ENCODE data around the gene ANXA6.
"Not testable (repeated sequence)": the region's sequence is repeated elsewhere in the genome, so short reads cannot be mapped to it uniquely, and the experiment has no call there.

ANXA6 gene

GRCh38 chr5:151180291-151180690, 22.7 kb upstream of the ANXA6 start:
- DNase-seq: no peak

DNA sequence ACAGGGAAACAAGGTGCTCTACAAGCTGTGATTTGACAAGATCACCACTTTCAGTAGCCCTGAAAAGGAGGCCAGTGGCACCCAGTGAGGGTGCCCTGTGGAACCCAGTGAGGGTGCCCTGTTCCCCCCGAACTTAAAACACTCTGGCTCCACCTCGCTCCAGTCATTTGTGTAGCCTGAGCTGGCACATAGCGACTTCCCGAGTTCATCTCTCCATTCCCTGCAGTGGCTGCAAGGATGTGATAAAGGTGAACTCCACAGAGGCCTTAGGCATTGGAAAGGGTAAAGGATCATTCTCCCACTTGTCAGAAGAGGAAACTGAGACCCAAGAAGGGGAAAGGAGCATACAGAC, 21.9 kb upstream of the ANXA6 start:
- DNase-seq: no peak

GRCh38 chr5:151178777-151179488, 21.4 kb upstream of the ANXA6 start:
- DNase-seq: no peak

DNA sequence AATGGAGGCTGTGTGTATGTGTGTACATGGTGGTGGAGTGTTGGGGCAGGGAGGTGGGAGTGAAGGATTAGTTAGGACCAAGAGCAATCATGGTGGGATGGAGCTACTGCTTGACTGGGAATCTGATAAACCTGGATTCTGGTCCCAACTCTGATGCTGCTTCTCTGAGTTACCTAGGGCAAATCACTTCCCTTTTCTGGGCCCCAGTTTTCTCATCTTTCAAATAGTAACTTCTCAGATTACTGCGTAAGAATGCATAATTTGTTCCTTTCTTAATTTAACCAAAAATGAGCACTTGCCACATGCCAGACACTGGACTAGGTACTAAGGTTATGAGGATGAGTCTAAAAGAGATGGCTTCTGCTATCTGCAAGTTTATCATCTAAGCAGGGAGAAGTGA, 20.8 kb upstream of the ANXA6 start:
- no peak for DNase-seq

DNA sequence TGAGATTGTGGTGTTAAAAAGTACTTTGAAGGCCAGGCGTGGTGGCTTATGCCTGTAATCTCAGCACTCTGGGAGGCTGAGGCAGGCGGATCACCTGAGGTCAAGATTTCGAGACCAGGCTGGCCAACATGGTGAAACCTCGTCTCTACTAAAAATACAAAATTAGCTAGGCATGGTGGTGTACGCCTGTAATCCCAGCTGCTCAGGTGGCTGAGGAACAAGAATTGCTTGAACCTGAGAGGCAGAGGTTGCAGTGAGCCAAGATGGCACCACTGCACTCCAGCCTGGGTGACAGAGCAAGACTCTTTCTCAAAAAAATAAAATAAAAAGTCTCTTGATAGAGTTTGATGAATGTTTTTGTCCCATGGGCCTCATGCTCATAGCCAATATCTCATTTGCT, 18.7 kb upstream of the ANXA6 start:
- not testable (repeated sequence) for DNase-seq

DNA sequence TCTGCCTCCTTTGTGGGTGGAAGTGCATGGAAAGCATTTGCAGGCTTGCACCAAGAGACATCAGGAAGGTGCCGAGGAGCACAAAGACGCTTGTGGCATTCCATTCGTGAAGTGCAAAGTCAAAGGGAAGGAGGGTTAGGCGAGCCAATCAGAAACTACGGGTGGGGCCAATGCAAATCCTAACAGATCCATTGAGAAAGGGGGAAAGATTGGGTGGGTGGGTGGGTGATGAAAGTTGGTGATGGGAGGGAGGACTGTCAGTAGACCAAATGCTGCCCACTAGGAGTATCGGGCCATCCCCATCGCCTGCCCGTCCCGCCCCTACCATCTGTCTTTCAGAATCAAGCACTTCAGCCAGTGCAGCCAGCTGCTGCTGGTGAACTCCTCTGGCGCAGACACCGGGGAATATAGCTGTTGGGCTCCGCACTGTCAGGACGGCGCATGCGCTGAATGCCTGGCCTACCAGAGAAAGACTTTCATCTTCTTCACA, 17.1 kb upstream of the ANXA6 start:
- DNase-seq: peak; percentile 33 to 43

DNA sequence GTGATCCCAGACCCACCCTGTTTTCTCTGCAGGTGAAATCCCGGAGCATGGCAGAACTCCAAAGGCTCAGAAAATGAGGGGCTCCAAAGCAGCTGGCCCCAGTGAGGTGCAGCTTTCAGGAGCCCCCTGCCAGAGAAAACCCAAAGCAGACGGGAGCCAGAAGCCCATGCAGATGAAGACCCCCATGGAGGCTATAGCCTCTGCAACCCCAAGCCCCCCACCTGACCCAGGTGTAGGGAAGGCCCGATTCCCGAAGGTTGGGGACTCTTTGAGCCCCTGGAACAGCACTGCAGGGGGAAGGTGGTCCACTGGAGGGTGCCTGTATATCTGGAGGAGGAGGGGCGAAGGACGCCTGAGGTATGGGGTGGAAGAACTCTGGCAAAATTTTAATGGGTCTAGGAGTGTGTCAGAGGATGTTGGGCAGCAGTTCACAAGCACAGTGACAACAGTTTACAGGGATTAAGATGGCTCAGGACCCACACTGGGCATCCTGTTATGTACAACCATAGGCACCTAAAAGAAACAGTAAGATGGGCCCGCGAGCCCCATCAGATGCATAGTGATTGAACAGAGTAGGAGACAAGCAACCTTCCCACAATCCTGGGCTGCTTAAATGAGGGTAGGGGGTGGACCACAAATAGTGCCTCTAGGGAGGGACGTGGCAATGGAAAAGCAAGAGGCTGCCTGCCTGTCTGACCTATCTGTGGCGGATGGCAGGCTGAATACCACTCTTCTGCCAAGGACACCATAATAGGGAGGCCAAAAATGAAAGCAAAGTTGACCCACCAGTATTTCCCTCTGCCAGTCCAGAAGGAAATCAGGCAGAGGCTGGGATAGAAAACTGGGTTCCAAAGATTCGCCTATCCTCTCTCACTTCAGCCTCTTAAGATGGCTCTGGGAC, 16.4 kb upstream of the ANXA6 start:
- DNase-seq: no peak

- no peak for DNase-seq
Observed at GRCh38 chr5:151171529-151171928, 13.9 kb upstream of the ANXA6 start.

- no peak for DNase-seq
Observed at GRCh38 chr5:151168602-151169344, 11.2 kb upstream of the ANXA6 start.

GRCh38 chr5:151167022-151167421, 9.4 kb upstream of the ANXA6 start:
- no peak for DNase-seq

DNA sequence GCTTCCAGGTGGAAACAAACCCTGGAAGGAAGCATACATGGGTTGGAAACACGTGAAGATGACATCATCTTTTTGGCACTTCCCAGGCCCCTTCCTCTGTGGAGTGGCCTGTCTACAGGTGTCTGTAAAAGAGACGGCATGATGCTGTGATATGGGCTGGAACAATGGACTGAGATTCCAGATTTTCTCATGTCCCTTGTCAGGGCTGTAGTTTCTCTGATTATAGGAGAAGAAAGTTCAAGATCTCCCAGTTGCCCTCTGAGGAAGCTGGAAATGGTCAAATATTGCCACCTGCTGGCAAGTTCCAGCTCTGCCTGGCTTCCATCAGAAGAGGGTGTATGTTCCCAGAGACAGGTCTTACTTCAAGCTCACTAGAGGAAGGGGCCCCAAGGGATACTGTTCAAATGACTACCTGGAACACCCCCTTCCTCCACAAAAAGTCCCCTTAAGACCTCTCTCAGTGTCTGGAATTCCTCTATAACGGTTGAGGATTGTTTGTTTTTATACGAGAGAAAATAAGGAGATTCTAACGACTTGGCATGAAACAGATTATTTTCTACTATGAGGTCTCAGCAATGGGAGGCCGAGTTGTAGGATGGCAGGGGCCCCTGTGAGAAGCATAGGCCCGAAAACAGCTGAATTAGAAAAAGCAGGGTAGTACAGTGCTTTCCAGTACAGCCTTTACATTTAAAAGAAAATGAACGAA, 7.3 kb upstream of the ANXA6 start:
- peak; percentile 54 to 63 for DNase-seq

DNA sequence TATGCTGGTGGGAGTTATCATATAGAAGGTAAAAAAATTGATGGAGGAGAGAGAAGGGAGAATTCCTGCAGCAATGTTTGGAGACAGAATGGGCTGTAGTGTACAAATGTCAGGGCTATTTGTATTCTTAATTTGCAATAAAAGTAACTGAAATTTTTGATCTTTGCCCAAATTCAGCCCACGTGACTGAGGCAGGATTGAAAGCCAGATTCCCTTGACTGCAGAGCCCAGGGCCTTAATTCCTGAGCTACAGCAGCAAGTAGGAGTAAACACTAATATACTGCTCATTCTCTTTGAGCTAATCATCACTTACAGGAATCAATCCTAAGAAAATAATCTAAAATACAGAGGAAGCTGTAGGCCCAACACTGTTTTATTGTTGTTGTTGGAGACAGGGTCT, 5.2 kb upstream of the ANXA6 start:
- no peak for DNase-seq

- no peak for DNase-seq
Observed at GRCh38 chr5:151159649-151160373, 2.2 kb upstream of the ANXA6 start.

DNA sequence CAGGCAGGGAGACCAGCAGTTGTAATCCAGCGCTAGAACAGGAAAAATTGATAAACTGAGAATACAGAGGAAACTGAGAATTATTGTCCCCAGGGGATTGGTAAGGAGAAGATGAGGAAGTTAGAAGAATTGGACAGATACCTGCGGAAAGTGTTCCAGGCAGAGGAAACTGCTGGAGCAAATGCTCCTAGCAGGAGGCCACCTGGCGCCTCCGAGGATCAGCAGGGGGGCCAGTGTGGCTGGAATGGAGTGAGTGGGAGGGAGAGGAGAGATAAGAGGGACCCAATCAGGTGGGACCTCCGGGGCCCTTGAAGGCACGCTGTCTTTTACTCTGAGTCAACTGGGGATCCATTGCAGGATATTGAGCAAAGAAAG, 695 bp upstream of the ANXA6 start:
- DNase-seq: no peak

- DNase-seq: no peak
Observed at GRCh38 chr5:151156507-151157420, 815 bp downstream of the ANXA6 start.

DNA sequence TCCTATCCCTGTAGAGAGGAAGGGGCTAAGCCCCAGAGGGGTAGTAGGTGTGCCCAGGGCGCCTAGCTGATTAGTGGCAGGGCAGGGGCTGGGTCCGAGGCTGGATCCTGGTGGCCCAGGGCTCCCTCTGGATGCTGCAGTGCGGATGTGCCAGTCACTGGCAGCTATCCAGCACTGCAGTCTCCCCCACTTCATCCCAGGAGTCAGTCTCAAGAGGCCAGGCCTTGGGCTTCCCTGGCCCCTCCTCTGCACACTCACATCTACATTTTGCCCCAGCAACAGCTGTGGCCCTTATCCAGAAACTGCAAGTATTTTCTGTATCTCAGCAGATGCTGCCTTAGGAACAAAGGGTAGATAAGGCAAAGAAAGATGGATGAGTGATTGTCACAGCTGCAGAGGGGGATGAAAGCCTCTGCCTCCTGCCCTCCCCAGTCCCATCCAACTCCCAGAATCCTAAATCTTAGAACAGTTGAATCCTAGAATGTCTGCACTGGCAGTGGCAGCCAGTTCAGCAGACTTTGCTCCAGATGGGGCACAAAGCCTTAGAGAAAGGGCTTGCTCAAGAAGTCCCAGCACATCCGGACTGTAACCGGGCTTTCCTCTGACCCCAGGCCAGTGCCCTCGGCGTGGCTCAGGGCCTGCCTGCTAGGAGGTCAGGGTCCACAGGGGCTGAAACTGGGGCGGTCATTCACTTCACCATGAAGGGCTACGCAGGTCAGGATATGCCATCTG, 1.6 kb downstream of the ANXA6 start:
- peak; percentile 17 to 40 for DNase-seq

DNA sequence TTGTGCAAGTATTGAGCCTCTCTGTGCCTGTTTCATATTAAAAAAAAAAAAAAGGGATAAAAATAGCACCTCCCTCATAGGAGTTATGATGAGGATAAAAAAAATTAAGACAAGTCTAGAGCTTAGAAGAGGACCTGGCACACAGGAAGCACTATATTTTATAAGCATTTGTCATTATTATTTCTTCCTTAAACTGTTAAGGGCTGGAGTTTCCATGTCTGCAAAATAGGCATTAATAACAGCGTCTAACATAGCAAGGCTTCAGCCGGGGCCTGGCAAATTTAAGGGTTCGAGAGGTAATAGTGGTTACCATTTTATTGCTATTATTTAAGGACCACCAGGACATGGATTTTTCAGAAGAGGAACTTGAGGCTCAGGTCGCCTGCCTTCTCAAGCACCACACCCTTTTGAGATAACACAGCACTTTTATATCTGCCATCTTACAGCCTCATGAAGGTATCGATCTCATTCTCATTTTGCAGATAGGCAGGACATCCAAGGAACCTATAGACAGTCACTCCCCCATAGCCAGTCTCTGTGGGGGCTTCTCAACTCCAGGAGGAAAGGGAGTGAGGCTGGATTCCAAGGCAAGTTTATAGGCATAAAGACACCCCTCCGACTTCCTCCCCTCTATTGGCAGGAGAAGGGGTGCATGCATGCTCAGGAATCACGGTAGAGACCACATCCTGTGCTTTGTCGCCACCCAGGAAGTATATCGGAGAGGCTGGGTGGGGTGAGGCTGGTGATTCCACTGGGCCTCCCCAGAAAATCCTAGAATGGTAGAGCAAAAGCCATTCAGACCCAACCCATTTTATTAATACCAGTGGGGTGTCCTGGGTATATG, 2.4 kb downstream of the ANXA6 start:
- DNase-seq: no peak

DNA sequence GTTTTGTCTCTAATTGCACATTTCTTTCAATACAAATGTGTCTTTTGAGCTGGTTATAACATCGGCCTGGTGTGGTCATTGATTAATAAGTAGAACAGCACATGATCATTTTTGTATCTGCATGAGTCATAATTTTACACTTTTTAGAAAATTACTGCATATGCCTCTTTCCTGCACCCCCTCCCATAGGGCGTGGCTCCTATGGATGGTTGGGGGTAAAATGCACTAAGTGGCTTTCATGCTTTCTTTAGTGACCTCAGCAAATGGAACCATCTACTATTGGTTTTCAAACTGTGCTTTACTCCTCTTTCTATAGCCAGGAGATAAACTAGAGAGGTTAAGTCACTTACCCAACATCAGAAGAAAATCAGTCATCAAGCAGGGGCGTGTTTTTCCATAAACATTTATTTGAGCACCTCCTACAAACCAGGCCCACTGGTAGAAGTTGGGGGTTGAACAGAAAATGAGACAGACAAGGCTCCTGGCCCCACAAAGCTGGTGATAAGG, 3.8 kb downstream of the ANXA6 start:
- DNase-seq: no peak

- no peak for DNase-seq
Observed at GRCh38 chr5:151153300-151153699, 4.3 kb downstream of the ANXA6 start.

Measured in NCI-H187 (cell line).